GM19463 (cell line): Measurements from ENCODE around the gene ACAD11.

Source experiments
- ATAC-seq: cut with Tn5 transposase; IDR thresholded peaks from one replicate; pipeline ENCODE4 v1.9.1; 2021; ENCODE audit warnings: mild to moderate bottlenecking, moderate library complexity; ENCODE audit not compliant: unreplicated experiment

Gene ACAD11

DNA sequence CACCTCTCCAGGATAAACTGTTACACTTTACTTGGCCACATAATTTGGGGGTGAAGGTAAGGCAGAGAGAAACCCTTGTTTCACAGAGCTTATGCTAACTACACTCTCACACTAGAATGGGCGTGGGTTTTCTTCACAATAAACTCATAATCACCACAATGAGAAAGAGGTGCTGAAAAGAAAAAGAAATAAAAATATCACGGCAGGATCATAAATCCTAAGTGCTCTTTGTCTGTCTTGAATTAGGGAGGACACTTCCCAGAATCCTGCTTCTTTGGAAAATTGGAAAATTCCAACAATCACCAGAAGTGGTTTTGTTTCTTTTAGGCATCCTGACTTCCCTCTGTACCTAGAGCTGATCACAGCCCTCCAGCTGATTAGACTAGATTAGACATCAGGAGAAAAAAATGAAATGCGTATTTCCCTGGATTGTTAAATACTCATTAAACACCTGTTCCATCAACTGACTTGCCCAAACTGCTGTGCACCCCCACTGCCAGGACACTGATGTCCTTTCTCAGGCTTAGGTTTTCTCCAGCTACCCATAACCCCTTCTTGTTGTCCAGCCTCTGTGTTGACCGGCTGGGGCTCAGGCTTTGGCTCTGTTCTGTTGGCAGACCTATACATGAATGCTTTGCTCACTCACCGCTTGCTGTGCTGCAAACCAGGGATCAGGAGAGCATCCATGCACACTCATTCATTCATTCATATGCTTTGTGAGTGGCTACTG is 104.1 kb downstream of the ACAD11 start:
- no peak for ATAC-seq

DNA sequence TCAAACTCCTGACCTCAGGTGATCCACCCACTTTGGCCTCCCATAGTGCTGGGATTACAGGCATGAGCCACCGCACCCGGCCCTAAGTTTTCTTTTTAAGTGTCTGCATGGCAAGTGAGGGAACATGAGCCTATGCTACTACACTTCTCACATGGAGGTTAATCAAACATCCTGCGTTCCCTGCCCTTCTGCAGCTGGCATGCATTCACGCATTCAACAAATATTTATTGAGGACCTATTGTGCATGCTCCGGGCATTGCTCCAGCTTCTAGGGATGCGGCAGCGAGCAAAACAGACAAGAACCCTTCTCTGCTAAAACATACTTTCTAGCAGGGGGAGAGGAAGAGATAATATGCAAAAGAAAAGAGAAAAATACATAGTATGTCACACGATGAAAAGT is 105.2 kb downstream of the ACAD11 start:
- ATAC-seq = no peak

GRCh38 chr3:132553826-132554225 is 105.8 kb downstream of the ACAD11 start:
- no peak for ATAC-seq

DNA sequence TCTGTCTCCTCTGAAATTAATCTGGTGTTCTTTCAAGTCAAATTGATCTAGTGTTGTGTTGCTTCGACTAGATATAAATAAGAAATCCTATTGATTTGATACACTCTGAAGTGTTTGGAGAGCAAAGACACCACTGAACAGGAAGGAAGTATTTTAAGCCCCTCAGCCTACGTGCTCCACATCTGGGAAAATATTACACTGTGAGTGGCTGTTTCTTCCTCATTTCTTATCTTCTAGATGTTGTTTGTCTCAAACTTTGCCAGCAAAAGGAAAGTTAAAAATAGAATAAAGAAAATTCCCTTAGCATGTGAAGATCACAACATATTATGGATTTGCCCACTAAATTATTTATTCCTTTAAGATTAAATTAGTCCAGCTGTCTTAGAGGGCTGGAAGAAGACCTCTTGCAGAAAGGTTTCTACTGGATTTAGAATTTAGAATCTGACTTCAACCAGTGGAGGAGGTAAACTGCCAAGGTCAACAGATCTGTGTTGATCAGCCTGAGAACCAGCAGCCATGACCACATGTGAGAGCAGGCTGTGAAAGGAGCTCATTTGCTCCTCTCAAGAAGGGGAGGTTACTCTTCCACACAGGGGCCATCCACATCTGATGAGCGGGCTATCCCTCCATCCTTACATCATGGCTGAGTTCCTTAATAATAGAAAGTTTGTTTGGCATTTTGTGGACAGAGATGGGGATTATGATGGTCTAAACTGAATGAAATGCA is 108.9 kb downstream of the ACAD11 start:
- no peak for ATAC-seq

DNA sequence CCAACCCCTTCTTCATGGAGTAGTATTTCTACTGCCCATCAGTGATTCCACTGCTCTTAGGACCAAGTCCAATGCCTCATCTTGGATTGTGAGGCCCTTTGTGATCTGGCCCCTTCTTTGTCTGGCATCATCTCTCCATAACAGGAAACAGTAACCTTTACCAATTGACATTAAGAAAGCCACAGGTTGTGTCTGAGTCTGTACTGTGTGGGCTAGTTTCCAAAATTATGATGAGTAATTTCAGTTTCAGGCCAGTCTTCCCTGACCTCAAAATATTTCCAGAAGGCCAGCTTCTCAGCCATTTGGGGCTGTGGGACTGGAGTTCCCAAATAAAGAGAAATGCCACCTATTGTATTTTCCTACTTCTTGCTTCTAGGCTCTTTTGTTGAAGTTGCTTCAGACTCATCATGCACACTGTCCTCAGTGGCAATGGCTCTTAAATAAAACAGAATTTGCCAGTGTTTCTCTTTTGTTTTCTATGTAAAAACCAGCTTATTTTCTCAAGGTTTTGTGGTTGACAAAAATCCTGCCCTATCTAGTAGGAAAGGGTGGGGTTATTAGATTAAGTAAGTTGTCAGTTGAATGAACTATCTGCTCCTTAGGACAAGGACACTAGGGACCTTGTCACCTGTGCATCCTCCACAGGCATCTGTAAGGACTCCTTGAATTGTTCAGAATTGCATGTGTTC is 109.6 kb downstream of the ACAD11 start:
- ATAC-seq = peak; percentile 84

- ATAC-seq = no peak
These were observed 110.4 kb downstream of the ACAD11 start for GRCh38 chr3:132549169-132549568.

DNA sequence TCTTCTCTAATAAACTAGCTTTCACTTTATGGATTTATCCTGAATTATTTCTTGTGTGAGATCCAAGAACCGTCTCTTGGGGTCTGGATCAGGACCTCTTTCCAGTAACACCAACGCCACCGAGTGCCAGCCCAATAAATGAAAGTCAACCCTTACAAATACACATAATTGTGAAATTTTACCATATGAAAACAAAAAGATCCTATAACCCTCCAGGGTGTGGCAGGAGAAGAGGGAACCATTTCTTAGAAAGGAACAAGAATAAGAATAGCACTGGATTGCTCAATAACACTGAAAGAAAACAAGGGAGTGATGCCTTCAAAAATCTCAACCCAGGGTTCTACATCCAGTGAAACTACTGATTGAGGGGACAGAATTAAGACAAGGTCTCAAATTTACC is 114.1 kb downstream of the ACAD11 start:
- no peak for ATAC-seq

DNA sequence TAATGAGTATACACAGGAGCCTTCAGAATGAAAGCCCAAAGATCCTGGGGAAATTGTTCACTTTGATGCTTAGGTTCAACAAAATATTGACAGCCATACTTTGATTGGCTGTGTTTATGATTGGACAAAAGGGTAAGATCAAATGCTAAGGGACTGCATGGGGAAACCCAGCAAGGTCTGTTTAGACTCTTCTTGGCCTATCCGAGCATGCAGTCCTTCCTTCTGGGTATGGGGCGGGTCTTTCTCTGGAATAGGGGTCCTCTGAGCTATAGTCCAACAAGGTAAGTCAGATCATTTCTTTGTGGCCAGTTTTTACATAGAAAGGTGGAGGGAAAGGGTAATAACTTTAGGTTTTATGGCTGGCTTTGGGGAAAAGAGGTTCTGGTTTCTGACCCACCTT is 115.5 kb downstream of the ACAD11 start:
- no peak for ATAC-seq

GRCh38 chr3:132543011-132543739 is 116.4 kb downstream of the ACAD11 start:
- ATAC-seq = peak; percentile 76

DNA sequence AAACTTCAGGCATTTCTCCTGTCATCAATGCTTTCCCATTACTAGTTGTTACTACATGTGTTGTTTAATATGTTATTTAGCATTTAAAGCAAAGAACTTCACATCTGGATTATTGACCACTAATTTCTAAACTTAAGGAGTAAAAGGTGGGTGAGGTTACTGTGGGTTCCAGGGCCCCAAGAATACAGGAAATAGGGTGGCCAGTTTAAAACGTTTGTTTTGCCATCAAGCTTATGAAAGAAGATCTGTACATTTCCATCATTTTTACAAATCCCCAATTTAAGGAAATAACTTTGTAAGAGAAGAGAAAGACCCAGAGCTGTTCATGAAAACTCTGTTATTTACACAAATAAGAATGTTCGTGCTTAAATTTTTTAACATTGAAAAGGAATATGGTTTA is 117.0 kb downstream of the ACAD11 start:
- no peak for ATAC-seq

DNA sequence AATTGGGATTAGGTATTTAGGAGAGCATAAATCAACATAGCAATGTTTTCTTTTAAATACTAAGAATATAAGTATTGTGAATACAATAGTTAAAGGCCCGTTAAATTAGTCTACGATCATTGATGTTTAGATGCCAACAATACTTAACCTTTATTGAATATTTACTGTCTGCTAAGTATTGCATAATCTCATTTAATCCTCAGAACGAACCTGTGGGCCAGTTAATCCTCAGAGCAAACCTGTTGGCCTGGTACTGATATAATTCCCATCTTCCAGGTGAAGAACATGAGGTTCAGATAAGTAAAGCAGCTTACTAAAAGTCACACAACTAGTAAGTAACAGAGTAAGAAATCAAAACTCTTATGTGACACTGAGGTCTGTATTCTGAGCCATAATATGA is 119.9 kb downstream of the ACAD11 start:
- ATAC-seq = no peak

DNA sequence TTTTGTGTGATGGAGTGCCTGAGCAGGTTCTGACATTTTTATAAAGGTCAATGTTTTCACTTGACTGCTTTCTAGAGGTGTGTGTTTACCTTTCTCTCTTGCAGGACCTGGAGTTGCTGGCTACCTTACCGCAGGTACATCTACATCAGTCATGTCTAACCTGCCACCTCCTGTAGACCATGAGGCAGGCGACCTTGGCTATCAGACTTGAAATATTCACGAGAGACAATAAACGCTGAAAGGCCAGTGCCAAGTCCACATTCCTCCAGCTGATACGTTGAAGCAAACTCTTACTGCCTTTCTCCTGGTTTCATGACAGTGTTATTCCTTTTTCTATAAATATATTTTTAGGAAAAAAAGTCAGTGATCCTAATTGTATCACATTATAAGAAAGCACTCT is 121.5 kb downstream of the ACAD11 start:
- no peak for ATAC-seq

GRCh38 chr3:132537297-132537696 is 122.3 kb downstream of the ACAD11 start:
- ATAC-seq = no peak

DNA sequence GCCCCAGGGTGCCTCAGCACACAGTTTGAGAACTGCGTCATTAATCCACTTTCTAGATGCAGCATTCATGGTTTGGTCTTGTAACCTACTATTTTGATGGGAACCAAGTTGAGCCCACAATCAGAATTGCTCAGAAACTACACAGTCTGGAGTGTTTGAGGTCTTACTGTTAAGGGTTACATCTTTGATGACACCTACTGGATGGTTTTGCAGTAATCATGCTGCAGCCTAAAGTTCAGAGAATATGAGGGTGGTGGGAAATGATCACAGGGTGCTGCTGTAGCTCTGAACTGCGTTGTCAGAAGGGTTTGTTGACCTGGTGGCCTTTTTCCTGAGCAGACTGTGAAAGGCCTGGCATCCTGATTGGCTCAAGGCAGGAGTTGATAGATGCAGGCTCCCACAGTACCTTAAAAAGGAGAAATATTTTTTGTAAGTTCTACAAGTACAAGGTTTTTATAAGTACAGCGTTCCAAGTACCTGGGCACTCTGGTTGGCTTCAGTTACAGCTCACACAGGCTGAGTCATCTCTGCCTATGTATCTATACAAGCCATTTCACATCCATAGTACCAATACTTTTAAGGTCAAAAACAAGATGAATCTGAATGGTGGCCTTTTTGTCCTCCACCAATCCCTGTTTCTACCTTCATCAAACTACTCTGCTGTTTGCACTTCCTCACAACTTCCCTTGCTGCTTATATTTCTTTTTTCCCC is 123.0 kb downstream of the ACAD11 start:
- ATAC-seq = no peak

DNA sequence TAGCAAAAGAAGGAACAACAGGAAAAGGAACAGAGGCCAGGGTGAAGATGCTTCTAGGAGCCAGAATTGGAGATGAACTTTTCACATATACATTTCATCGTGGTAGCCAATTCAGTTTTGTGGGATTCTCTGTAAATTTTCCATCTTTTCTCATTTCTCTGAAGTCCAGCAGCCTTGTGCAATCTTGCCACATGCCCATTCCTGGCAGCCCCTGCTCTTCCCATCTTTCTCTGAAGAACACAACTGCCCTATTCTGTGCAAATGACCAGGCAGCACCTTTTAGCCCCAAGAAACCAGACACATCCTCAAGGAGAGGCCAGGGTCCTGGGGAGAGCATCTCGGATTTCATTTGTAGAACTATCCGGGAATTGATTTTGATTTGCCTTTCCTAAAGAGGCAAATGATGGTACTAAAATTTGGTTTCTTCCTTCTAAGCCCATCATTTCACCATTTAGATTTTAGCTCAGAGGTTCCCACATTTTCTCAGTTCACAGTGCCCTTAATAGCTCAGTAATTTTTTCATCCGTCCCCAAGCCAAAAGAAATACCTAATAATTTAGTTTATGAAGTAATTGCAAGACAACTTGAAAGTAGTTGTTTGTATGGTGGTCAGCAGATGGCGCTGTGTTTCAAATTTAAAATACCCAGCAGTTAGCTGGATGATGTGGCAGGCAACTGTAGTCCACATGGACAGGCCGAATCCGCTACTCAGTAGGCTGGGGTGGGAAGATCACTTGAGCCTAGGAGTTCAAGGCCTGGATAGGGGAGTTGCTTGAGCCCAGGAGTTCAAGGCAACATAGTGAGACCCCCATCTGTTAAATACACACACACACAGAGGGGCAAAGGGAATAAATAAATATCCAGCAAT is 123.8 kb downstream of the ACAD11 start:
- ATAC-seq = peak; percentile 42

DNA sequence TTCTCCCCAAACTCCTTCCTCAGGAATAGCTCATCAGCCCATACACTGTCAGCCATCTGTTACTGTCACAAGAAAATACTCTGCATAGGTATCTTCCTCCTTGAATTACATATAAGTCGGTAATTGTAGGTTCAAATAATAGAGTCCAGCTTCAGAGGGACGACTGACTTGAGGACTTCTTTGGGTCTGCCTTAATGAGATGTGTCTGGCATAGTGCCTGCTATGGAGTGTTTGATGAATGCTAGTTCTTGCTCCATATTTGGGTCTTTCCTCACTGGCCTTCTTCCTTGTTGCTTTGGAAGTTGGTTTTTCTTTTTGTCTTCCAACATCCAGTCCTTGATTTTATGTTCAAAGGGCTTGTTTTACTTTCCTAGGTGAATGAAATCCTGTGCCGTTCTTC is 129.0 kb downstream of the ACAD11 start:
- no peak for ATAC-seq

DNA sequence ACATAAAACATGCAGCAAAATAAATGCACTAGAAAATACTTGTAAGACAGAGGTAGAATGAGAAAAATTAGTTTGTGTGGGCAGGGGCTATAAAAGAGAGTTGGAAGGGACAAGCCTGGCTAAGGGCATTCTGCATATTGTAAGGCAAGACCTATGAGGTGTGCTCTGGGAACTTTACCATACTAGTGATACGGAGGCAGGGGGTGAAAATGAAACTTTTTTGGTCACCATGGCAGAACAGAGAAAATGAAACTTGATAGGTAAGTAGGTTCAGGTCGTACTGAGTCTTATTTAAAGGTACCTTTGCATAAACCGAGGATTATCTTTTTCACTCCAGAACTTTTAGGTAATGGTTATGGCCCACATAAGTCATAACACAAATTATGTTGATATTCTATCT is 137.3 kb downstream of the ACAD11 start:
- ATAC-seq = no peak

- ATAC-seq = no peak
These were observed 137.7 kb downstream of the ACAD11 start for GRCh38 chr3:132521901-132522300.

DNA sequence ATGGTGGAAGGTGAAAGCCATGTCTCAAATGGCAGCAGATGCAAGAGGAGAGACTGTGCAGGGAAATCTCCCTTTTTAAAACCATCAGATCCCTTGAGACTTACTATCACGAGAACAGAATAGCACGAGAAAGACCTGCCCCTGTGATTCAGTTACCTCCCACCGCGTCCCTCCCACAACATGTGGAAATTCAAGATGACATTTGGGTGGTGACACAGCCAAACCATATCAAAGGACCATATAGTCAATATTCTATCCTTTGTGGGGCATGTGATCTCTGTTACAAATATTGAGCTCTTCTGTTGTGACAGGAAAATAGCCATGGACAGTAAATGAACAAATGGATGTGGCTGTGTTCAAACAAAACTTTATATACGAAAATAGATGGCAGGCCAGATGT is 139.7 kb downstream of the ACAD11 start:
- ATAC-seq = no peak

GRCh38 chr3:132517311-132517710 is 142.3 kb downstream of the ACAD11 start:
- ATAC-seq = no peak
